HG03571 (cell line): ENCODE data around the gene FOXF2.

Source experiments
- ATAC-seq: cut with Tn5 transposase; IDR thresholded peaks from one replicate; pipeline ENCODE4 v1.9.1; 2021; ENCODE audit not compliant: unreplicated experiment

The FOXF2 gene

GRCh38 chr6:1378065-1379016 is 11.0 kb upstream of the FOXF2 start:
- ATAC-seq: no peak

GRCh38 chr6:1379017-1379787 is 10.2 kb upstream of the FOXF2 start:
- no peak for ATAC-seq

- no peak for ATAC-seq
These were observed 9.6 kb upstream of the FOXF2 start for GRCh38 chr6:1379788-1380147.

GRCh38 chr6:1380625-1381427 is 8.6 kb upstream of the FOXF2 start:
- ATAC-seq: no peak

- ATAC-seq: no peak
These were observed 7.7 kb upstream of the FOXF2 start for GRCh38 chr6:1381481-1382330.

GRCh38 chr6:1382331-1382882 is 7.0 kb upstream of the FOXF2 start:
- ATAC-seq: no peak

- no peak for ATAC-seq
These were observed 6.3 kb upstream of the FOXF2 start for GRCh38 chr6:1382883-1383728.

GRCh38 chr6:1383729-1384548 is 5.4 kb upstream of the FOXF2 start:
- no peak for ATAC-seq

- no peak for ATAC-seq
These were observed 4.7 kb upstream of the FOXF2 start for GRCh38 chr6:1384549-1385128.

GRCh38 chr6:1385129-1386037 is 4.0 kb upstream of the FOXF2 start:
- no peak for ATAC-seq

- no peak for ATAC-seq
These were observed 3.2 kb upstream of the FOXF2 start for GRCh38 chr6:1386038-1386709.

GRCh38 chr6:1387538-1387875 is 1.9 kb upstream of the FOXF2 start:
- no peak for ATAC-seq

- no peak for ATAC-seq
These were observed 1.3 kb upstream of the FOXF2 start for GRCh38 chr6:1387876-1388629.

- no peak for ATAC-seq
These were observed 577 bp upstream of the FOXF2 start for GRCh38 chr6:1388630-1389368.
